Transverse colon (tissue), 4 donors: ENCODE results near the gene ZFAND2A. TPM values are rescaled to one million over a fixed set of nuclear protein-coding genes. Genes with fewer than 3 reads are reported as not detected.

Source experiments
- DNase-seq: peaks from one replicate; pipeline ENCODE4 v3.0.0-alpha.2; 2019
- H3K27ac ChIP-seq, 4 donors: fragments of 200-600 bp; sonication (generic); 2 replicates each; pipeline ENCODE4 v1.5.1; 2016 to 2018; ENCODE audit warnings: inconsistent platforms in 4 of 4
- H3K27me3 ChIP-seq: fragments of 200-600 bp; sonication (generic); 2 replicates; pipeline ENCODE4 v1.5.1; 2017; ENCODE audit warnings: inconsistent platforms
- H3K36me3 ChIP-seq, 4 donors: fragments of 200-600 bp; sonication (generic); 2 replicates each; pipeline ENCODE4 v1.5.1; 2017 to 2019; ENCODE audit warnings: inconsistent platforms in 4 of 4
- H3K4me1 ChIP-seq, 4 donors: fragments of 200-600 bp; sonication (generic); 2 replicates each; pipeline ENCODE4 v1.5.1; 2017 to 2020; ENCODE audit warnings: inconsistent platforms in 4 of 4
- H3K4me3 ChIP-seq, 4 donors: fragments of 200-600 bp; sonication (generic); 1 replicate in 1 of 4; 2 replicates in 3 of 4; pipeline versions ENCODE4 v1.5.1 to v1.6.1; 2017 to 2019; ENCODE audit warnings: inconsistent platforms in 4 of 4
- H3K9me3 ChIP-seq, 2 donors: fragments of 200-600 bp; sonication (generic); 2 replicates each; pipeline ENCODE4 v1.5.1; 2017 to 2019; ENCODE audit warnings: inconsistent platforms in 2 of 2
- EP300 ChIP-seq: sonication (generic); formaldehyde crosslinking; IDR thresholded peaks from one replicate; pipeline ENCODE4 v1.6.1; 2017; ENCODE audit warnings: antibody characterized with exemption, low read depth
- POLR2A ChIP-seq: fragments of 450-650 bp; IDR thresholded peaks from one replicate; pipeline ENCODE4 v1.6.1; 2016; ENCODE audit warnings: antibody characterized with exemption, mild to moderate bottlenecking, moderate library complexity
- POLR2AphosphoS5 ChIP-seq, 3 donors: sonication (generic); formaldehyde crosslinking; IDR thresholded peaks; one replicate each; pipeline ENCODE4 v1.6.1; 2016; ENCODE audit warnings: antibody characterized with exemption in 3 of 3
- WGBS, 2 donors: methylation state at CpG; one replicate each; pipeline ENCODE4 v1.1.5; 2018; ENCODE audit warnings: low coverage in 1 of 2; 5-methylcytosine and 5-hydroxymethylcytosine counted together
- in situ Hi-C, 4 donors: fragments of 200-750 bp; cut with MboI; loops; one replicate each; pipeline versions ENCODE4 v1.15.0 to v1.15.1; 2017; ENCODE audit warnings: low sequenced_read_pairs in 3 of 4, low pct_ligation_motif_present in 1 of 4, low pct_unique_long_range_greater_than_20kb in 1 of 4
- intact Hi-C: fragments of 100-400 bp; cut with DNase I; formaldehyde crosslinking; loops from one replicate; pipeline ENCODE4 v1.15.1; 2023; ENCODE audit warnings: low total_unique reads
- total RNA-seq, 4 donors: library from RNA; depleted of rRNA; stranded (reverse); fragments of >200 nt; gene quantifications; one replicate each; pipeline ENCODE4 v1.1.0, GENCODE V29; 2016
- TF ChIP-seq, protein P1 (sequence below), 5 experiments: fragments of 200-600 bp in 3 of 5; fragments of 450-650 bp in 2 of 5; sonication (generic) in 3 of 5; IDR thresholded peaks; 1 replicate in 2 of 5; 2 replicates in 3 of 5; pipeline ENCODE4 v1.5.1; 2016 to 2017; ENCODE audit warnings: antibody characterized with exemption in 5 of 5, inconsistent platforms in 3 of 5, mild to moderate bottlenecking in 2 of 5, moderate library complexity in 1 of 5

The ZFAND2A gene
- total RNA-seq, 4 donors from 2014 or later, result 33.3 to 124 (median 53.1) TPM

DNA sequence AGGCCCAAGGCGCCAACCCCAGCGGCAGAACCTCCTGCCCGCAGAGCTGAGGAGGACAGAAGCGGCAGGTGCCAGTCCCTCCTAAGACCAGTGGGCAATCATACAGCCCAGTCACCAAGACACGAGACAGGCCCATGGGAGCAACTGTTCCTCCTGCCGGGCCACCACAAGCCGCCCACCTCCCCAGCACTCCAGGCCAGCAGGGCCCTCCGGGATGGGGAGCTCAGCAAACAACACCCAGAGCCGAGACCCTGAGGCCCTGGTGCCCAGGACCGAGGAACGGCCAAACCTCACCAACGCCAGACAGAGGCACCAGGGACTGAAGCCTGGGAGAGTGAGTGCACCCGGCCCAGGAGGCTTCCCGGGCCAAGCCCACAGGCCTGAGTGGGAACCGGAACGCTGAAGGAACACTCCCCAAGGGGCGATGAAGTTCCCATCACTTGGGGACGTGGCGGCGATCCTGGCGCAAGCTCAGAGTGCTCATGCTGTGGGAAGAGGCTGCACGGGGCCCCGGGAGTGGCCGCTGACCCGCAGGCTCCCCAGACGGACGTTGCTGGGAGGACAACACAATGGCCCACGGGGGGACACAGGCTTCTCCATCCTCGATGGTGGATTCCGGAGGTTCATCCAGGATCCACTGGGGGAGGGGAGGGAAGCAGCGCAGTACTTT, 37.0 kb downstream of the ZFAND2A start:
- Histone ChIP-seq H3K4me1 (peaks cover 4 to 9% (median 7%) of the 10 kb centered on the region in 4 donors), H3K9me3 (no peaks in the 10 kb centered on the region), H3K27ac (peak overlapping the region; percentile 56 to 74 (median 68)), H3K4me3 (no peak overlapping the region), H3K27me3 (no peaks in the 10 kb centered on the region), H3K36me3 (no peaks in the 10 kb centered on the region)
- intact Hi-C loops, result loop anchor here (5.0 kb wide), 1 partner anchor 36 kb away; the partner anchor contains the start of gene GPER1
- no peak for DNase-seq
- WGBS, 2 donors, result 70 to 87% methylated on average over 2 to 28 of the region's 31 CpGs
- TF ChIP-seq, protein P1, sequence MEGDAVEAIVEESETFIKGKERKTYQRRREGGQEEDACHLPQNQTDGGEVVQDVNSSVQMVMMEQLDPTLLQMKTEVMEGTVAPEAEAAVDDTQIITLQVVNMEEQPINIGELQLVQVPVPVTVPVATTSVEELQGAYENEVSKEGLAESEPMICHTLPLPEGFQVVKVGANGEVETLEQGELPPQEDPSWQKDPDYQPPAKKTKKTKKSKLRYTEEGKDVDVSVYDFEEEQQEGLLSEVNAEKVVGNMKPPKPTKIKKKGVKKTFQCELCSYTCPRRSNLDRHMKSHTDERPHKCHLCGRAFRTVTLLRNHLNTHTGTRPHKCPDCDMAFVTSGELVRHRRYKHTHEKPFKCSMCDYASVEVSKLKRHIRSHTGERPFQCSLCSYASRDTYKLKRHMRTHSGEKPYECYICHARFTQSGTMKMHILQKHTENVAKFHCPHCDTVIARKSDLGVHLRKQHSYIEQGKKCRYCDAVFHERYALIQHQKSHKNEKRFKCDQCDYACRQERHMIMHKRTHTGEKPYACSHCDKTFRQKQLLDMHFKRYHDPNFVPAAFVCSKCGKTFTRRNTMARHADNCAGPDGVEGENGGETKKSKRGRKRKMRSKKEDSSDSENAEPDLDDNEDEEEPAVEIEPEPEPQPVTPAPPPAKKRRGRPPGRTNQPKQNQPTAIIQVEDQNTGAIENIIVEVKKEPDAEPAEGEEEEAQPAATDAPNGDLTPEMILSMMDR (IDR thresholded peaks at IDR 0.05), result no peak
- TF ChIP-seq EP300 (no peak), POLR2AphosphoS5 (IDR thresholded peaks at IDR 0.05) (no peak), POLR2A (no peak)
- in situ Hi-C loops, result no loop called here

DNA sequence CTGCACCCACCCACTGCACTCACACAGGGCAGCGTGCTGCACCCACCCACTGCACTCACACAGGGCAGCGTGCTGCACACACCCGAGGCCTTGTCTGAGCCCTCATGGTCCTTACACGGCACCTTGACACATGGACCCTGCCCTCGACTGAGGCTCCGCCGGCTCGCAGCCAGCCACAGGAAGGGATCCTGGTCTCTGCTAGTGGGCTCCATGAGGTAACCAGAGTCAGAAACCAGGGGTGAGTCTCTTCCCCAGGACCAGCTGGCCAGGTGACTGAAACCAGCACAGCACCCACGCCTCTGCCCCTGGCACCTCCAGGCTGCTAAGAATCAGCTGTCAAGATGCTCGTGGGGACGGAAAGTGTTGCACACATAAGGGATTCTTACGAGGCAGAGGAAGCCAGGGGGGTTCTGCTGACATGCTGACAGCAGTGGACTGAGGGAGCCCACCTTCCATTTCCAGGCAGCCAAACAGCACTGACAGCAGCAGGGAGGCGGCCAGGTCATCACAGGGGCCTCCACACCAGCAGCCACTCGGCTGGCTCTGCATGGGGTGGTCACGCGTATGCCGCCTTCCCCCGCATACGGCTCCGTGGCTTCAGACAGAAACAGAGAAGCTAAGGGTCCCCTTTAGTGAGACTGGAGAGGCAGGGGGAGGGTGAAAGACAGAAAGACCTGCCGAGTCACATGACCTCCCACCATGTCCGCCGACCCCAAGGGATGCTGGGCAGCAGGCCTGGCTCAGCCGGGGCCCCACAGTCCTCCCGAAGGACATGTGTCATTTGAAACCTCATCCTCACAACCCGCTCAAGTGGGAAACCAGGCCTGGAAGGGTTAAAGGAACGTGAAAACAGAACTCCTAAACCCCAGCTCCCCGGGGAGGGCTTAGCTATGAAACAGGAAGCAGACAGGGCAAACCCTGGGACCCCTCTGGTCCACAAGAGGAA, 37.8 kb downstream of the ZFAND2A start:
- DNase-seq, result no peak
- no peak overlapping the region for H3K27ac ChIP-seq
- in situ Hi-C loops, result no loop called here
- H3K27me3 ChIP-seq, result no peaks in the 10 kb centered on the region
- 86% methylated on average over 23 of the region's 28 CpGs; no CpG with 5 or more reads in 1 of the 2 donors for WGBS, 2 donors
- H3K36me3 ChIP-seq, result no peaks in the 10 kb centered on the region
- intact Hi-C loops, result loop anchor here (5.0 kb wide), 1 partner anchor 35 kb away; the partner anchor contains the start of gene GPER1
- no peak for TF ChIP-seq POLR2A
- TF ChIP-seq, protein P1 (IDR thresholded peaks at IDR 0.05), result no peak
- TF ChIP-seq POLR2AphosphoS5 (IDR thresholded peaks at IDR 0.05), result no peak
- no peak for TF ChIP-seq EP300
- H3K4me3 ChIP-seq, result no peak overlapping the region
- H3K4me1 ChIP-seq, result peaks cover 4 to 9% (median 7%) of the 10 kb centered on the region in 4 donors
- H3K9me3 ChIP-seq, result no peaks in the 10 kb centered on the region

DNA sequence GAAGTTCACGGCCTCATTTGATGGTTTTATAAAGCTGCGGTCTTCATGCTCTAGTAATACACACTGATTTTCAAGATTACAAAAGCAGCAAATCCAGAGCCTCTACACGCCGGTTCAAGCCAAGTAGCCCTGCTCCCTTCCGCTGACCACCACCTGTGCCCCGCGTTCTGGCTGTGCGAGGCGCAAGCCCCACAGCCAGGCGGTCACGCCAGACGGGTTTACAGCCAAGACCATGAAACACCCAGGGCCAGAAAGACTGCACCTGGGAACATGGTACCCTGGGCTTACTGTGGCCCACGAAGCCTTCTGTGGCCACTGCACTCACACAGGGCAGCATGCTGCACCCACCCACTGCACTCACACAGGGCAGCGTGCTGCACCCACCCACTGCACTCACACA, 38.5 kb downstream of the ZFAND2A start:
- TF ChIP-seq POLR2AphosphoS5 (IDR thresholded peaks at IDR 0.05) (no peak), POLR2A (no peak)
- 99 to 100% methylated on average over 2 to 13 of the region's 14 CpGs for WGBS, 2 donors
- Histone ChIP-seq H3K36me3 (no peaks in the 10 kb centered on the region), H3K27me3 (no peaks in the 10 kb centered on the region), H3K9me3 (no peaks in the 10 kb centered on the region), H3K27ac (no peak overlapping the region), H3K4me3 (no peak overlapping the region), H3K4me1 (peaks cover 4 to 9% (median 7%) of the 10 kb centered on the region in 4 donors)
- in situ Hi-C loops, result no loop called here
- no peak for DNase-seq
- intact Hi-C loops, result loop anchor here (5.0 kb wide), 1 partner anchor 34 kb away; the partner anchor contains the start of gene GPER1

DNA sequence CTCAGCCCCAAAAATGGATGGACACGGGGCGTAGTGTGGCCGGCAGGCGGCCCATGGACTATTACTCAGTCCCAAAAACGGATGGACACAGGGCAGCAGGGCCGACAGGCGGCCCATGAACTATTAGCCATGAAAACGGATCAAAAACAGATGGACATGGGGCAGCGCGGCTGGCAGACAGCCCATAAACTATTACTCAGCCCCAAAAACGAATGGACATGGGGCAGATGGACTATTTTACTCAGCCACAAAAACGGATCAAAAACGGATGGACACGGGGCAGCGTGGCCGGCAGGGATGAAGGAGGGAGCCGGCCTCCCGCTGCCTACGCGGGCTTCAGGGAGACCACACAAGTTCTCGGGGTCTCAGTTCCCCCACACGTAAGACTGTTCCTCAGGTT, 39.2 kb downstream of the ZFAND2A start:
- no peak for DNase-seq
- TF ChIP-seq EP300 (no peak), POLR2A (no peak), POLR2AphosphoS5 (IDR thresholded peaks at IDR 0.05) (no peak)
- TF ChIP-seq, protein P1 (IDR thresholded peaks at IDR 0.05), result no peak

More for the DNA sequence above, 39.2 kb downstream of the ZFAND2A start:
- Histone ChIP-seq H3K36me3 (no peaks in the 10 kb centered on the region), H3K27ac (no peak overlapping the region), H3K4me1 (peaks cover 4 to 9% (median 7%) of the 10 kb centered on the region in 4 donors), H3K9me3 (no peaks in the 10 kb centered on the region), H3K27me3 (no peaks in the 10 kb centered on the region), H3K4me3 (no peak overlapping the region)
- in situ Hi-C loops (no loop called here), intact Hi-C loops (loop anchor here (5.0 kb wide), 1 partner anchor 33 kb away; the partner anchor contains the start of gene GPER1)
- WGBS, 2 donors, result 95% methylated on average over 22 of the region's 22 CpGs; no CpG with 5 or more reads in 1 of the 2 donors
